ENCODE data around the gene RIPK1. TPM values are rescaled to one million over a fixed set of nuclear protein-coding genes. Genes with fewer than 3 reads are reported as not detected.

RIPK1 gene
- total and polyA plus RNA-seq, 9 of the 15 experiments (the other 6 are each of a cell fraction or from before 2014, with no cell fraction given), result 3.8 to 24.9 (median 17.7) TPM

- TF ChIP-seq NKRF (IDR thresholded peaks at IDR 0.05; ENCODE audit: borderline replicate concordance), result peak; percentile 74; the same call in 1 of the 2 replicates
- TF ChIP-seq STAT5A (IDR thresholded peaks at IDR 0.05; ENCODE audit: borderline replicate concordance, low read length), result no peak; the same call in 1 of the 2 replicates
- TF ChIP-seq ZBTB12 (CRISPR knock-in tag; IDR thresholded peaks at IDR 0.05), result no peak
- peak; percentile 59 for TF ChIP-seq GMEB1 (CRISPR knock-in tag; IDR thresholded peaks at IDR 0.05)
- TF ChIP-seq GABPA (tag; conservative IDR thresholded peaks at IDR 0.05; ENCODE audit: low read depth), result peak; percentile 100
- TF ChIP-seq FOXA1 (IDR thresholded peaks at IDR 0.05; ENCODE audit: borderline replicate concordance), result no peak
- TF ChIP-seq ZKSCAN1 (IDR thresholded peaks at IDR 0.05; ENCODE audit: low read depth, low read length), result no peak
- no peak for TF ChIP-seq ZNF398 (CRISPR knock-in tag; IDR thresholded peaks at IDR 0.05)
- TF ChIP-seq ESRRB (CRISPR knock-in tag; IDR thresholded peaks at IDR 0.05; ENCODE audit: borderline replicate concordance), result no peak
- TF ChIP-seq DEAF1 (CRISPR knock-in tag; IDR thresholded peaks at IDR 0.05), result no peak
- TF ChIP-seq RAD21 (CRISPR knock-in tag; conservative IDR thresholded peaks at IDR 0.05 in 1 of 2, IDR thresholded peaks at IDR 0.05 in 1 of 2), result peak in 1 of 2 experiments; percentile 34; a peak in 3 of 4 replicates
- no peak for TF ChIP-seq MECOM (CRISPR knock-in tag; IDR thresholded peaks at IDR 0.05)
- no peak for TF ChIP-seq NELFE (IDR thresholded peaks at IDR 0.05; ENCODE audit: insufficient read depth, insufficient read length)
- TF ChIP-seq CAMTA2 (CRISPR knock-in tag; conservative IDR thresholded peaks at IDR 0.05), result no peak
- peak; percentile 70 for TF ChIP-seq DPF2 (IDR thresholded peaks at IDR 0.05)
- TF ChIP-seq ZNF277 (CRISPR knock-in tag; IDR thresholded peaks at IDR 0.05; ENCODE audit: borderline replicate concordance), result no peak
Observed at GRCh38 chr6:3068329-3069214, at the start of gene RIPK1 (continued).
